Measurements from ENCODE around the gene OGFOD3.

The OGFOD3 gene

GRCh38 chr17:82446649-82447048, 28.3 kb upstream of the OGFOD3 start:
- no peak for DNase-seq (ENCODE audit: low read depth)

- DNase-seq (ENCODE audit: low read depth): no peak
Observed at GRCh38 chr17:82446124-82446523, 27.7 kb upstream of the OGFOD3 start.

- no peak for DNase-seq (ENCODE audit: low read depth)
Observed at GRCh38 chr17:82445542-82445941, 27.2 kb upstream of the OGFOD3 start.

- DNase-seq (ENCODE audit: low read depth): no peak
Observed at GRCh38 chr17:82444941-82445521, 26.6 kb upstream of the OGFOD3 start.

GRCh38 chr17:82444284-82444893, 26.0 kb upstream of the OGFOD3 start:
- DNase-seq (ENCODE audit: low read depth): no peak

GRCh38 chr17:82443465-82444283, 25.3 kb upstream of the OGFOD3 start:
- no peak for DNase-seq (ENCODE audit: low read depth)

- DNase-seq (ENCODE audit: low read depth): no peak
Observed at GRCh38 chr17:82442643-82443464, 24.5 kb upstream of the OGFOD3 start.

- no peak for DNase-seq (ENCODE audit: low read depth)
Observed at GRCh38 chr17:82441691-82442487, 23.5 kb upstream of the OGFOD3 start.

GRCh38 chr17:82440991-82441627, 22.7 kb upstream of the OGFOD3 start:
- no peak for DNase-seq (ENCODE audit: low read depth)

GRCh38 chr17:82440469-82440981, 22.1 kb upstream of the OGFOD3 start:
- no peak for DNase-seq (ENCODE audit: low read depth)

GRCh38 chr17:82439829-82440365, 21.5 kb upstream of the OGFOD3 start:
- DNase-seq (ENCODE audit: low read depth): no peak

GRCh38 chr17:82439194-82439828, 20.9 kb upstream of the OGFOD3 start:
- no peak for DNase-seq (ENCODE audit: low read depth)

GRCh38 chr17:82438401-82439193, 20.2 kb upstream of the OGFOD3 start:
- no peak for DNase-seq (ENCODE audit: low read depth)

- DNase-seq (ENCODE audit: low read depth): no peak
Observed at GRCh38 chr17:82437325-82437668, 18.9 kb upstream of the OGFOD3 start.

- DNase-seq (ENCODE audit: low read depth): no peak
Observed at GRCh38 chr17:82436601-82437324, 18.4 kb upstream of the OGFOD3 start.

- no peak for DNase-seq (ENCODE audit: low read depth)
Observed at GRCh38 chr17:82435601-82436583, 17.5 kb upstream of the OGFOD3 start.

- no peak for DNase-seq (ENCODE audit: low read depth)
Observed at GRCh38 chr17:82435103-82435502, 16.7 kb upstream of the OGFOD3 start.

GRCh38 chr17:82434216-82434565, 15.8 kb upstream of the OGFOD3 start:
- DNase-seq (ENCODE audit: low read depth): no peak

Data from HS-27A (cell line).